Astrocyte of the cerebellum (primary cell): ENCODE data around the gene DNAH8.
A peak's percentile ranks its signal among the peaks of the same experiment; 100 is the strongest.

Source experiments
- DNase-seq: peaks from one replicate; pipeline ENCODE4 v3.0.0-alpha.2; 2011; ENCODE audit warnings: low read depth
- H3K4me3 ChIP-seq: 2 replicates; pipeline ENCODE4 v1.5.1; 2011; ENCODE audit warnings: mild to moderate bottlenecking, low read depth, low read length, moderate library complexity
- in situ Hi-C: cut with HindIII; loops from 2 replicates; pipeline ENCODE4 v1.10.0; 2017; ENCODE audit warnings: low sequenced_read_pairs
- TF ChIP-seq, protein P1 (sequence below): IDR thresholded peaks from 2 replicates; pipeline ENCODE4 v1.5.1; 2012; ENCODE audit warnings: low read length, low read depth, moderate library complexity, mild to moderate bottlenecking; ENCODE audit errors: missing control alignments

The DNAH8 gene

DNA sequence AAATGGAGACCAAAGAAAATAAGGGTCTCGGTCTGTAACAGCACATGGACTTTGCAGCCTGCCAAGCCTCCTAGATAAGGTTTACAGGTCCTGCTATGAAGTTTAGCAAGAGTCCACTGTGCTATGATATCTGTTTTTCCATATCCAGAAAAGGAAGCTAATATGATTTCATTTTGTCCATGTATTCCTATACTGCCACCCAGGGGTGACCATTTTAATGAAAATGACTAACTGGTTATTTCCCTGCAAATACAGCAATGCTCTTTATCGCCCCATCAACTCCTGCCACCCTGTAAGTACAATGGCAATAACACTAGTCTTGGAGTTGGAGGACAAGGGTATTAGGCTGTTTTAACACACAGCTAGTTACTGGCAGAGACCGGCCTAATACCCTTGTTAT lies 218.3 kb downstream of the DNAH8 start:
- H3K4me3 ChIP-seq: no peak overlapping the region
- in situ Hi-C loops: no loop called here
- no peak for DNase-seq
- TF ChIP-seq, protein P1, sequence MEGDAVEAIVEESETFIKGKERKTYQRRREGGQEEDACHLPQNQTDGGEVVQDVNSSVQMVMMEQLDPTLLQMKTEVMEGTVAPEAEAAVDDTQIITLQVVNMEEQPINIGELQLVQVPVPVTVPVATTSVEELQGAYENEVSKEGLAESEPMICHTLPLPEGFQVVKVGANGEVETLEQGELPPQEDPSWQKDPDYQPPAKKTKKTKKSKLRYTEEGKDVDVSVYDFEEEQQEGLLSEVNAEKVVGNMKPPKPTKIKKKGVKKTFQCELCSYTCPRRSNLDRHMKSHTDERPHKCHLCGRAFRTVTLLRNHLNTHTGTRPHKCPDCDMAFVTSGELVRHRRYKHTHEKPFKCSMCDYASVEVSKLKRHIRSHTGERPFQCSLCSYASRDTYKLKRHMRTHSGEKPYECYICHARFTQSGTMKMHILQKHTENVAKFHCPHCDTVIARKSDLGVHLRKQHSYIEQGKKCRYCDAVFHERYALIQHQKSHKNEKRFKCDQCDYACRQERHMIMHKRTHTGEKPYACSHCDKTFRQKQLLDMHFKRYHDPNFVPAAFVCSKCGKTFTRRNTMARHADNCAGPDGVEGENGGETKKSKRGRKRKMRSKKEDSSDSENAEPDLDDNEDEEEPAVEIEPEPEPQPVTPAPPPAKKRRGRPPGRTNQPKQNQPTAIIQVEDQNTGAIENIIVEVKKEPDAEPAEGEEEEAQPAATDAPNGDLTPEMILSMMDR: peak; percentile 30

- H3K4me3 ChIP-seq: no peak overlapping the region
- in situ Hi-C loops: no loop called here
- no peak for DNase-seq
- TF ChIP-seq, protein P1: no peak
Observed at GRCh38 chr6:38935051-38935450, 219.9 kb downstream of the DNAH8 start.

- no peak for DNase-seq
- H3K4me3 ChIP-seq: no peak overlapping the region
- TF ChIP-seq, protein P1: no peak
- in situ Hi-C loops: no loop called here
Observed at GRCh38 chr6:38937839-38938613, 222.9 kb downstream of the DNAH8 start.

DNA sequence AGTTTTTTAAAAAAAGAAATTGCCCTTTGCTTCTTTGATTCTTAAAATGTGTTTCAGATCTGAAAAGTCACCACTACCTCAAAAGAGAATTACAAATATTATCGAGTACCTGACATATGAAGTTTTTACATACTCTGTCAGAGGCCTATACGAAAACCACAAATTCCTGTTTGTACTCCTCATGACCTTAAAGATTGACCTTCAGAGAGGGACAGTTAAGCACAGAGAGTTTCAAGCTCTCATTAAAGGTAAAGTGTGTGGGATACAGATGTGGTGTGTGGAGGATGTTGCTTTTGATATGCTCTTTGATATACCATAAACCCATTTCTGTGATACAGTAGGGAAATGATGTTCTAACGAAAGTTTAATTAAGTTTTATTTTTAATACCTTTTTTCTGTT lies 223.6 kb downstream of the DNAH8 start:
- TF ChIP-seq, protein P1: no peak
- in situ Hi-C loops: no loop called here
- H3K4me3 ChIP-seq: no peak overlapping the region
- DNase-seq: no peak

DNA sequence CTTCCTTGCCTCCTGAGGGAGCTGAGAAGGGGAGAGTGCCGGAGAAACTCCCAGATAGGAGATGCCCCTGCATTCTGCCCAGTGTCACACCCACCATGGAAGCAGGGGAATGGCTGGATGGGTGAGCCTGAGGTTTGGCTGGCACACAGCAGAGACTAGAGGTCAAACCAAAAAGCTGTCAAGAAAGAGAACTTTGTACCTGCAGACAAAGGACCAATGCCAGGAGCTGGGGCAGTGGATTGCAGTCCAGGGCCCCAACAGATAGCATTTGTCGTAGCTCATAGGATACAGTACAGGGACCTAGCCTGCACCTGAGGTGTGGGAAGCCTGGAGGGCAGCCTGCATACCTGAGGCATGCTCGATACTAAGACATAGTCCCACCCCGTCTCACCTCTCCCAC lies 227.3 kb downstream of the DNAH8 start:
- TF ChIP-seq, protein P1: no peak
- in situ Hi-C loops: no loop called here
- DNase-seq: no peak
- H3K4me3 ChIP-seq: no peak overlapping the region

- no peak overlapping the region for H3K4me3 ChIP-seq
- DNase-seq: no peak
- in situ Hi-C loops: no loop called here
- TF ChIP-seq, protein P1: no peak
Observed at GRCh38 chr6:38942965-38943364, 227.9 kb downstream of the DNAH8 start.
